ENCODE measurements around the gene MT1B. TPM values are rescaled to one million over a fixed set of nuclear protein-coding genes. Genes with fewer than 3 reads are reported as not detected.

The MT1B gene
- polyA plus RNA-seq, 1 experiment, result not detected

DNA sequence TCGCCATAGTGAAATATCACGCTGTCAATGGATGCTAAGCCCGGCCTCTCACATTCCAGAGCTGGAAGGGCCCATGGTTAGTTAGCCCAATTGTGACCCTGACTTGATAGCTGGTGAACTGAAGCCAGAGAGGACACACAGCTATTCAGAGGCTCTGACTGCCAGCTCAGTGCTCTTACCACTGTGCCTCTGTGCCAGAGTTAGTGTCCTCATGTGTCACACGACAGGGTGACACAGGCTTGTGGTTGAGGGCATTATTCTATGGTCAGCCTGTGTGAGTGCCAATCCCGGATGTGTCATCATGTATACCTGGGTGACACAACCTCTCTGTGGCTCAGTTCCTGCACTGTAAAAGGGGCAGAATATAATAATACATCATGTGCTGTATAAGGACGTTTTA lies 28.1 kb downstream of the MT1B start:
- H3K27me3 ChIP-seq (ENCODE audit: control insufficient read depth, insufficient read depth, low read length), result peaks cover 16% of the 10 kb centered on the region
- ChIA-PET POLR2A (no interaction called here), CTCF (interaction anchor here (1.4 kb wide), 1 partner anchor 22 kb away, joined by 6 read pairs; no protein-coding TSS in a partner anchor)
- no peaks in the 10 kb centered on the region for H3K9me3 ChIP-seq (ENCODE audit: control insufficient read depth, insufficient read depth, low read length)
- no peak for DNase-seq (ENCODE audit: low read depth, low spot score)
- H3K4me3 ChIP-seq (ENCODE audit: low read depth, low read length), result no peak overlapping the region
- TF ChIP-seq CTCF (IDR thresholded peaks at IDR 0.05; ENCODE audit: low read depth, low read length), result no peak
- no peak overlapping the region for H3K27ac ChIP-seq (ENCODE audit: low read depth, low read length)

GRCh38 chr16:56681939-56682702 lies 30.4 kb downstream of the MT1B start, which contains the start of gene MT1X:
TSS of gene MT1X (plus strand) at chr16:56682470. CDS start at chr16:56682541, 71 bp downstream.
- peak; percentile 59 for DNase-seq (ENCODE audit: low read depth, low spot score)
- Histone ChIP-seq H3K9me3 (ENCODE audit: control insufficient read depth, insufficient read depth, low read length) (peaks cover 11% of the 10 kb centered on the region), H3K27me3 (ENCODE audit: control insufficient read depth, insufficient read depth, low read length) (peaks cover 2% of the 10 kb centered on the region), H3K27ac (ENCODE audit: low read depth, low read length) (no peak within 1 kb of the TSS), H3K4me3 (ENCODE audit: low read depth, low read length) (peak within 1 kb of the TSS; percentile 77)
- TF ChIP-seq CTCF (IDR thresholded peaks at IDR 0.05; ENCODE audit: low read depth, low read length), result no peak
- ChIA-PET POLR2A (interaction anchor here (0.5 to 2.1 kb wide), 8 partner anchors 9 to 168 kb away, joined by 3 to 18 read pairs (median 4); partner anchors contain the start of genes MT1E and MT2A), CTCF (interaction anchor here (0.9 to 1.9 kb wide), 3 partner anchors 8 to 58 kb away, joined by 3 to 11 read pairs (median 4); no protein-coding TSS in a partner anchor)

DNA sequence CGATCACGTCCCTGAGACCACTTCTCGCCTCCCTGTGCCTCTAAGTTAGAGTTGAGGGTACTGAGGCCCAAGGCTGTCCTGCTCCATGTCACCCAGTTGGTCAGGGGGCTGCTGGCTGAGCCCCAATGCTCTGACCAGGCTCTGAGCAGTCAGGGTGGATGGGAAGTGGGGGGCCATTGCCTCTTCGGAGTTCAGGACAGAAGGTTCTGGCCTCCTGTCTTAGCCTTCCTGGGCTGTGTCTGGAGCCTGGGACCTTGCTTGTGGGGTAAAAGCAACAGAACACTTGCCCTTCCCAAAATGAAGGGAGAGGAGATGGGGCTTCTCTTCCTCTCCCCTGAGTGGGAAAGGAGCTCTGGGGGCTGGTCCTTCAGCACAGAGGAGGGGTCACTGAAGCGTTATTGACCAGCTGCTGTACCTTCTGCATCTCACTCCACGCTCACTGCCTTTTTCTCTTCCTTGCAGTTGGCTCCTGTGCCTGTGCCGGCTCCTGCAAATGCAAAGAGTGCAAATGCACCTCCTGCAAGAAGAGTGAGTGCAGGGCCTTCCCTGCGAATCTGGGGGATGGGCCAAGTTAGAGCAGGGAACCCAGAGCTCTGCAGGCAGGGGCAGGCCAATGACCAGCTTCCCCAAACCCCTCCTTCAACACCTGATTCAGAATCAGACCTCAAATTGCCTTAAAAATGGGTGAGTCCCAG lies 31.2 kb downstream of the MT1B start:
- DNase-seq (ENCODE audit: low read depth, low spot score), result no peak
- Histone ChIP-seq H3K4me3 (ENCODE audit: low read depth, low read length) (peak overlapping the region; percentile 77), H3K9me3 (ENCODE audit: control insufficient read depth, insufficient read depth, low read length) (peaks cover 13% of the 10 kb centered on the region), H3K27me3 (ENCODE audit: control insufficient read depth, insufficient read depth, low read length) (no peaks in the 10 kb centered on the region), H3K27ac (ENCODE audit: low read depth, low read length) (no peak overlapping the region)
- POLR2A ChIA-PET, result interaction anchor here (0.6 to 2.1 kb wide), 7 partner anchors 10 to 169 kb away, joined by 3 to 18 read pairs (median 6); partner anchors contain the start of genes MT1E and MT2A
- TF ChIP-seq CTCF (IDR thresholded peaks at IDR 0.05; ENCODE audit: low read depth, low read length), result no peak
- CTCF ChIA-PET, result interaction anchor here (0.7 to 1.9 kb wide), 5 partner anchors 9 to 327 kb away, joined by 3 to 11 read pairs (median 3); no protein-coding TSS in a partner anchor

DNA sequence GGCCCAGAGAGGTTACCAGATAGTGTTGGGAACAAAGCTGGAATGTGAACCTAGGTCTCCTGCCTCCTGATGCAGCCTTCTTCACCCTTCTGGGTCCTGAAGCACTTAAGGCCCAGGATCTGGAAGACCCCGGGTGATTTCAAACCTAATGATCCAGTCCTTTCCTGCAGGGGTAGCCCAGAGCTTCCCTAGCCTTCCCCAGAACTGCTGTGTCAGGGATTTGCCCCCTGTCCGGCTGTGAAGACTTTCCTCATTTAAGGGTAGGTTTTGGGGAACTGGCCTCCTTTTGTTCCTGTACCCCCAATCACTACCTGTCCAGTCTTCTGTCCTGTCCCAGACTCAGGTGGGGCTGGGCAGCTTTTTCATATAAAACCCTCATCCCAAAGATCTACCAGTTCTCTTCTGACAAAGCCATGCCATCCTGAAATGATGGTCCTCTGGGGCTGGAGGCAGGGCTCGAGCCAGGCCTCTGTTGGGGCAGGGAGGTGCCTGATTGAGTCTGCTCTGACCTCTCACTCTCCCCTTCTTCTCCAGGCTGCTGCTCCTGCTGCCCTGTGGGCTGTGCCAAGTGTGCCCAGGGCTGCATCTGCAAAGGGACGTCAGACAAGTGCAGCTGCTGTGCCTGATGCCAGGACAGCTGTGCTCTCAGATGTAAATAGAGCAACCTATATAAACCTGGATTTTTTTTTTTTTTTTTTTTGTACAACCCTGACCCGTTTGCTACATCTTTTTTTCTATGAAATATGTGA lies 31.9 kb downstream of the MT1B start:
- POLR2A ChIA-PET, result interaction anchor here (0.6 to 2.1 kb wide), 5 partner anchors 11 to 77 kb away, joined by 5 to 18 read pairs (median 7); partner anchors contain the start of genes MT1E and MT2A
- CTCF ChIA-PET, result interaction anchor here (0.7 to 1.9 kb wide), 5 partner anchors 10 to 328 kb away, joined by 3 to 11 read pairs (median 3); no protein-coding TSS in a partner anchor
- H3K9me3 ChIP-seq (ENCODE audit: control insufficient read depth, insufficient read depth, low read length), result peaks cover 13% of the 10 kb centered on the region
- no peaks in the 10 kb centered on the region for H3K27me3 ChIP-seq (ENCODE audit: control insufficient read depth, insufficient read depth, low read length)
- TF ChIP-seq CTCF (IDR thresholded peaks at IDR 0.05; ENCODE audit: low read depth, low read length), result no peak
- no peak overlapping the region for H3K27ac ChIP-seq (ENCODE audit: low read depth, low read length)
- peak overlapping the region; percentile 77 for H3K4me3 ChIP-seq (ENCODE audit: low read depth, low read length)
- DNase-seq (ENCODE audit: low read depth, low spot score), result no peak
